Measurements from ENCODE around the gene GID8. TPM values are rescaled to one million over a fixed set of nuclear protein-coding genes. Genes with fewer than 3 reads are reported as not detected.

The GID8 gene
- total and polyA plus RNA-seq, 7 experiments from 2014 or later, result 19.6 to 48.0 (median 34.8) TPM

DNA sequence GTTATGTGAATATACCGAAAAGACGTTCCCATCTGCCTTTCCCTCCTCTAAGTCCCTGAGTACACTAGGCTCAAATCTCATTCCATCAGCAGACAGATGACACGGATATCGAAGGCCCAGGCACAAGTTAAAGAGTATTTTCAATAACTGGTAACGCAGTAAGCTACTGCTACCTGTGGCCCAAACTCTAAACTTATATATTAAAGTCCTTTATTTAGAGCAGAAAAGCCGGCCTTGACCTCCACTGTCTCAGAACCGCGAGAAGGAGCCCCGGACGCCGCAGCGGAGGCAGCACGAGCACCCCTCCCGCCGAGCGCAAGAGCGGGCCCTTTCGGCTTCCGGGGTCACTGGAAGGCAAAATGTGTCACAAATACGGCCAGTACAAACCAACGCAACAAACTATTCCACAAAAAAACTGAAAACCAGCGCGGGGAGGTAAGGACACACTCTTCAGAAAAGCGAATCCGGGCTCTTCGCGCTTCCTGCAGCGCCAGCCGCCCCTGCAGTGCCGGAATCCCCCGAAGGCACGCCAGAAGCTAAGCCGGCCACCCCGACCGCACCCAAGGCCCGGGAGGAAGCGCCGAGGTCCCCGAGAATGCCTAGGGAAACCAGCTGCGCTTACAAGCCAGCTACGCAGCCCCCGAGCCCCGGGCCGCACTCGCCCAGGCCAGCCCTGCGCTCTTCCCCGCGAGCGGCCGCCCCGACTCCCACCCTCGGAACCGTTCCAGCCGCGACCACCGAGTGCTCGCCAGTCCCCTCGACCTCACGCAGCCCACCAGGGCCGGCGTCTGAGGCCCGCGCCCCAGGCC, 12.3 kb upstream of the GID8 start:
- POLR2A ChIA-PET, result interaction anchor here (1.0 to 6.4 kb wide), 6 partner anchors 9 to 32 kb away, joined by 3 to 84 read pairs (median 20); partner anchors contain the start of gene GID8
- peaks cover 54 to 79% (median 72%) of the 10 kb centered on the region in 7 donors for H3K4me1 Mint-ChIP-seq
- H3K27me3 ChIP-seq (ENCODE audit: control insufficient read depth in 2 of 2, insufficient read depth in 2 of 2, low read length in 2 of 2), result no peaks in the 10 kb centered on the region
- H3K36me3 Mint-ChIP-seq, result peaks cover 0 to 8% (median 0%) of the 10 kb centered on the region in 5 donors
- H3K4me3 ChIP-seq (ENCODE audit: low read length), result peak overlapping the region; percentile 84
- DNase-seq, result peak in 7 of 9 donors; percentile 36 to 62 (median 49)
- CTCF ChIA-PET, result interaction anchor here (0.6 to 3.2 kb wide), 2 partner anchors 25 to 33 kb away, joined by 3 to 16 read pairs; no protein-coding TSS in a partner anchor
- H3K9me3 Mint-ChIP-seq, result peaks cover 0 to 2% (median 0%) of the 10 kb centered on the region in 11 donors
- no peaks in the 10 kb centered on the region for H3K9me3 ChIP-seq (ENCODE audit: control insufficient read depth in 2 of 3, low read length in 3 of 3)
- peak overlapping the region; percentile 89 to 96 (median 92) for H3K27ac Mint-ChIP-seq
- H3K27me3 Mint-ChIP-seq, result no peaks in the 10 kb centered on the region
- H3K27ac ChIP-seq (ENCODE audit: low read depth, low read length), result peak overlapping the region; percentile 95
- intact Hi-C loops (cut with micrococcal nuclease), result loop anchor here (1.0 to 10.0 kb wide), 9 partner anchors 12 to 623 kb away; partner anchors contain the start of genes TCFL5 (in 2 of the 2) and ADRM1 (in 1 of the 2)
- peak overlapping the region; percentile 91 to 99 (median 96) for H3K4me3 Mint-ChIP-seq
- peaks cover 62 to 66% of the 10 kb centered on the region in 2 donors for H3K4me1 ChIP-seq (ENCODE audit: control insufficient read depth in 2 of 2, insufficient read depth in 2 of 2, low read length in 2 of 2)
- peaks cover 0 to 5% (median 0%) of the 10 kb centered on the region in 3 experiments for H3K36me3 ChIP-seq (ENCODE audit: control insufficient read depth in 2 of 3, insufficient read depth in 3 of 3, low read length in 3 of 3)
- peak; percentile 30 for ATAC-seq

DNA sequence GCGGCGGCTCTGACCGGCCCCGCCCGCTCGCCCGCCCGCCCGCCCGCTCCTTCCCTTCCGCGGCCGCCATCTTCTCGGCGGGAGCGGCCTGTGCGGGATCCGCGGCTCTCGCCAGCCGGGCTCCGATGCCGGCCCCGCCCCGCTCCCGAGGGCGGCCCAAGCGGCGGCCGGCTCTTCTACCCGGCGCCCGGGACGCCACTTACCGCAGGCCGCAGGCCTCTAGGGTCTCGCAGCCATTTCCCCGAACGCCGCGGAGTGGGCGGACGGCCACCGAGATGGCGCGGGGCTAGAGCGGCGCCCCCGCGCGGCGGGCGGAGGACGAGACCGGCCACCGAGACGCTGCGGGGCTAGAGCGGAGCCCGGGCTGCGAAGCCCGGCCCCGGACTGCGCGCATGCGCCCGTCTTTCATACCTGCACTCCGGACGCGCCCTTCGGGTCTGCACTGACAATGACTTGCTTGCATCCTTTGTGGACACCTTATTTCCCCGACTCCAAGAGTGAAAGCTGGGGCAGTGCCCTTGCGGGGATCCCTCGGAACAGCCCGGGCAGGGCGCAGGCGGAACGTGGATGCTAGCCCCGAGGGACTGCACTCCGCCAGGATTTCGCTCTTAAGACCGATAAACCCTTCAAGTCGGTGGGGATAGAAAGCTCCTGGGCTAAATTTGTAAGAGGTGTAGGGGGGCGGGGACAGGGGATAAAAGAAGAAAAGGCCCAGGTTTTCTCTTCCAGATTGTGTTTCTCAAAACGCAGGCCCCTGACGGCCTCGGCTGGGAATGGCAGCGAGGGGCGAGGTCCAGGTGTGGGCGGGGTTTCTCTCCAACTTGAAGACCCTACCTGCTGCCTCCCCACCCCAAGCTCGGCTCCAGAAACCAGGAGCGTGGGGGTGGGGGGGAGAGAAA, 11.5 kb upstream of the GID8 start, which contains the start of gene DIDO1:
Gene DIDO1, minus strand, starts transcription at position 277 of the 899 bp plus-strand sequence.
- H3K4me1 Mint-ChIP-seq, result peaks cover 48 to 74% (median 69%) of the 10 kb centered on the region in 7 donors
- Histone ChIP-seq H3K27ac (ENCODE audit: low read depth, low read length) (peak within 1 kb of the TSS; percentile 95), H3K9me3 (ENCODE audit: control insufficient read depth in 2 of 3, low read length in 3 of 3) (no peaks in the 10 kb centered on the region), H3K36me3 (ENCODE audit: control insufficient read depth in 2 of 3, insufficient read depth in 3 of 3, low read length in 3 of 3) (peaks cover 0 to 5% (median 0%) of the 10 kb centered on the region in 3 experiments), H3K4me1 (ENCODE audit: control insufficient read depth in 2 of 2, insufficient read depth in 2 of 2, low read length in 2 of 2) (peaks cover 53 to 57% of the 10 kb centered on the region in 2 donors), H3K4me3 (ENCODE audit: low read length) (peak within 1 kb of the TSS; percentile 84), H3K27me3 (ENCODE audit: control insufficient read depth in 2 of 2, insufficient read depth in 2 of 2, low read length in 2 of 2) (no peaks in the 10 kb centered on the region)
- H3K9me3 Mint-ChIP-seq, result peaks cover 0 to 2% (median 0%) of the 10 kb centered on the region in 11 donors
- H3K27ac Mint-ChIP-seq, result peak within 1 kb of the TSS; percentile 90 to 96 (median 94)
- no peaks in the 10 kb centered on the region for H3K27me3 Mint-ChIP-seq
- ATAC-seq (peak; percentile 92), DNase-seq (peak; percentile 81 to 93 (median 89))
- peak within 1 kb of the TSS; percentile 94 to 99 (median 96) for H3K4me3 Mint-ChIP-seq
- H3K36me3 Mint-ChIP-seq, result peaks cover 0 to 7% (median 0%) of the 10 kb centered on the region in 5 donors
- ChIA-PET CTCF (interaction anchor here (0.6 to 3.2 kb wide), 6 partner anchors 9 to 33 kb away, joined by 3 to 16 read pairs (median 4); partner anchors contain the start of gene GID8), POLR2A (interaction anchor here (0.6 to 6.4 kb wide), 11 partner anchors 8 to 28 kb away, joined by 3 to 84 read pairs (median 17); partner anchors contain the start of genes GID8 and SLC17A9)
- intact Hi-C loops (cut with micrococcal nuclease), result loop anchor here (1.0 to 10.0 kb wide), 9 partner anchors 11 to 624 kb away; partner anchors contain the start of genes TCFL5 (in 2 of the 2) and ADRM1 (in 1 of the 2)

DNA sequence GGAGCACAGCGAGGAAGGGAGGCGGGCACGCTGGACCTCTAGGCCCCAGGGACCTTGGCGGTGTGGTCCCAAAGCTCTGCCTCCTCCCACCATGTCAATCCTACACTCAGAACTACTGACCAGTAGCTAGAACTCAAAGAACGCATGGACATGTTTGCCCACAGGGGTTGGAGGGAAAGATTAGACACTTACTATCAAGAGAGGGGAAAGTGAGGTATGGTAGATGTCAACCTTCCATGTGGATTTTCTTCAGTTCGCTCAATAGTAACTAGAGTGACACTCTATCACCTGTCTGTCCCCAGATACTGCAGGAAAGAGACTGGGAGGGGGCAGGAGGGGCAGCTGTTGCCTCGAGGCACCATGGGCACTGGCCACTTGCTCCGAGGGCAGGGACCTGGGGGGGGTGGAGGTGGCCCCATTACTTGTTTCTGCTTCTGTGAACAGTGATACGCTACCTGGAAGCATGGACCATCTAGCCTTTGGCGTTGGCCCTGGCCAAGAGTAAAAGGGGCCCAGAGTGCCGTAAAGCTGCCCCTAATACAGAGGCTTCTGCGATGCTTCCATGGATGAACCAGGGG, 10.7 kb upstream of the GID8 start:
- Mint-ChIP-seq H3K9me3 (peaks cover 0 to 2% (median 0%) of the 10 kb centered on the region in 11 donors), H3K4me3 (peak overlapping the region; percentile 86 to 99 (median 95)), H3K36me3 (peaks cover 0 to 7% (median 0%) of the 10 kb centered on the region in 5 donors), H3K27me3 (no peaks in the 10 kb centered on the region), H3K27ac (peak overlapping the region; percentile 81 to 96 (median 93)), H3K4me1 (peaks cover 46 to 76% (median 65%) of the 10 kb centered on the region in 7 donors)
- Histone ChIP-seq H3K4me3 (ENCODE audit: low read length) (no peak overlapping the region), H3K9me3 (ENCODE audit: control insufficient read depth in 2 of 3, low read length in 3 of 3) (no peaks in the 10 kb centered on the region), H3K27ac (ENCODE audit: low read depth, low read length) (peak overlapping the region; percentile 95), H3K4me1 (ENCODE audit: control insufficient read depth in 2 of 2, insufficient read depth in 2 of 2, low read length in 2 of 2) (peaks cover 49 to 54% of the 10 kb centered on the region in 2 donors), H3K36me3 (ENCODE audit: control insufficient read depth in 2 of 3, insufficient read depth in 3 of 3, low read length in 3 of 3) (peaks cover 0 to 5% (median 0%) of the 10 kb centered on the region in 3 experiments), H3K27me3 (ENCODE audit: control insufficient read depth in 2 of 2, insufficient read depth in 2 of 2, low read length in 2 of 2) (no peaks in the 10 kb centered on the region)
- no peak for ATAC-seq
- no peak for DNase-seq
- intact Hi-C loops (cut with micrococcal nuclease), result loop anchor here (2.0 to 10.0 kb wide), 6 partner anchors 35 to 624 kb away; partner anchors contain the start of genes TCFL5 (in 2 of the 2) and ADRM1 (in 1 of the 2)
- POLR2A ChIA-PET, result interaction anchor here (0.6 to 6.4 kb wide), 10 partner anchors 9 to 27 kb away, joined by 3 to 84 read pairs (median 13); partner anchors contain the start of genes GID8 and SLC17A9
- CTCF ChIA-PET, result interaction anchor here (0.6 to 3.2 kb wide), 5 partner anchors 8 to 26 kb away, joined by 3 to 16 read pairs (median 4); partner anchors contain the start of gene GID8

DNA sequence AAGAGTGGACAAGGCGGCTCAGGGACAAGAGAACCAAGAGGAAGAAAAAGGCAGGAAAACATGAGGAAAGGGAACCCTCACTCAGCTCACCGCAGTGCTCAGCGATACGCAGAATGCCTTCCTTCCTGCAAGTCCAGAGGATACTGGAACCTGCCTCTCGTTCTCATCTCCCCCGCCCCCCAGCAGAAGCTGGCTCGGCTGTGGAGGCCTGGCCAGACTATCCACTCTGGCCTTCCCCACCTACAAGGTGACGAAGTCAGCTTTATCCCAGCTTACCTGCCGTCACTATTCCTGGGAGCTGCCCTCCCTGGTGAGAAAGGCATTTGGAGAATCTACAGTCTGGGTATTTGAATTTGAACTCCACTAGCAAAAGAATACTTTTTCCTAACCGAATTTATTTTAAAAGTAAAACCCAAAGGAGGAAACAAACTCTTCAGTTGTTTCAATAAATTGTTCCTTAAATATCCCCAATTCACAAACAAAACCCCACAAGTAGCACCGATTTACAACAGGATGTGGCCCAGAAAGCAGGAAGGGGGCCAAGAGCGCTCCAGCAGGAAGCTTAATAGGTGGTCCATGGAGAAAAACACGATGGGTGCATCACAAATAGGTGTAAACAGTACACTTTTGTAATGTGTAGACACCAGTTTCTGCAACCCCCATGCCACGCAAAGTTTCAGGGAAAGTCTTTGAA, 9.6 kb upstream of the GID8 start:
- Mint-ChIP-seq H3K4me1 (peaks cover 40 to 77% (median 56%) of the 10 kb centered on the region in 7 donors), H3K9me3 (no peaks in the 10 kb centered on the region), H3K4me3 (peak overlapping the region; percentile 86 to 99 (median 95)), H3K27me3 (no peaks in the 10 kb centered on the region), H3K36me3 (peaks cover 0 to 5% (median 0%) of the 10 kb centered on the region in 5 donors), H3K27ac (peak overlapping the region; percentile 81 to 99 (median 93))
- Histone ChIP-seq H3K9me3 (ENCODE audit: control insufficient read depth in 2 of 3, low read length in 3 of 3) (no peaks in the 10 kb centered on the region), H3K27ac (ENCODE audit: low read depth, low read length) (peak overlapping the region; percentile 95), H3K36me3 (ENCODE audit: control insufficient read depth in 2 of 3, insufficient read depth in 3 of 3, low read length in 3 of 3) (peaks cover 0 to 5% (median 0%) of the 10 kb centered on the region in 3 experiments), H3K4me1 (ENCODE audit: control insufficient read depth in 2 of 2, insufficient read depth in 2 of 2, low read length in 2 of 2) (peaks cover 41 to 42% of the 10 kb centered on the region in 2 donors), H3K4me3 (ENCODE audit: low read length) (peak overlapping the region; percentile 62), H3K27me3 (ENCODE audit: control insufficient read depth in 2 of 2, insufficient read depth in 2 of 2, low read length in 2 of 2) (no peaks in the 10 kb centered on the region)
- ATAC-seq, result no peak
- ChIA-PET POLR2A (interaction anchor here (0.6 to 6.4 kb wide), 9 partner anchors 8 to 290 kb away, joined by 3 to 84 read pairs (median 9); partner anchors contain the start of genes GID8 and SLC17A9), CTCF (interaction anchor here (0.7 to 3.2 kb wide), 4 partner anchors 9 to 44 kb away, joined by 3 to 16 read pairs (median 9); partner anchors contain the start of gene GID8)
- intact Hi-C loops (cut with micrococcal nuclease), result loop anchor here (5.0 to 10.0 kb wide), 4 partner anchors 36 to 274 kb away; partner anchors contain the start of gene TCFL5 (in 2 of the 2)
- no peak for DNase-seq

DNA sequence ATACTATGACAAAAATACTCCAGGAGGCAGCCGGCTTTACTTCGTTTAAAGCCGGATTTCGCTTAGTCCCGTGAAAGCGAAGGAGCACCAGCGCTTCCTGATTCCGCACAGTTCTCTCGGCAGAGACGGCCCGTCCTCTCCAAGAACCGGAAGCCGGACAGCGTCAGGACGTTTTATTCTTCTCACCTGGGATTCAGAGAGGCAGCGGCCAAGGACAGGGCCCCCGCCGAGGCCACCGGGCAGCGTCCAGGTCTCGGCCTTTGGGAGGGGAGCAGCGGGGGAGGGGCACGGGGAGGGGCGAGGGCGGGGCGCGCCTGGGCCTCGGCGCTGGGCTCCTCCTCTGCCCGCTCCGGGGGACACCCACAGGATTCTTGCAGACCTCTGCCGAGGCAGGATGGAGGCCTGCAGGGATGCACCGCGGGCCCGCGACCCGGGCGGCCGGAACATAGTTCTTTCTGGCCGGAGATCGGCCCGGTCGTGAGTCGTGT, 8.9 kb upstream of the GID8 start:
- Mint-ChIP-seq H3K27ac (peak overlapping the region; percentile 81 to 99 (median 93)), H3K4me3 (peak overlapping the region; percentile 86 to 99 (median 95)), H3K4me1 (peaks cover 34 to 71% (median 49%) of the 10 kb centered on the region in 7 donors), H3K27me3 (no peaks in the 10 kb centered on the region), H3K36me3 (peaks cover 0 to 5% (median 0%) of the 10 kb centered on the region in 5 donors), H3K9me3 (no peaks in the 10 kb centered on the region)
- no peaks in the 10 kb centered on the region for H3K27me3 ChIP-seq (ENCODE audit: control insufficient read depth in 2 of 2, insufficient read depth in 2 of 2, low read length in 2 of 2)
- peaks cover 35 to 39% of the 10 kb centered on the region in 2 donors for H3K4me1 ChIP-seq (ENCODE audit: control insufficient read depth in 2 of 2, insufficient read depth in 2 of 2, low read length in 2 of 2)
- H3K9me3 ChIP-seq (ENCODE audit: control insufficient read depth in 2 of 3, low read length in 3 of 3), result no peaks in the 10 kb centered on the region
- ChIA-PET POLR2A (interaction anchor here (0.6 to 6.4 kb wide), 7 partner anchors 8 to 97 kb away, joined by 3 to 84 read pairs (median 3); partner anchors contain the start of genes GID8 and SLC17A9), CTCF (interaction anchor here (0.9 to 3.2 kb wide), 2 partner anchors 21 to 28 kb away, joined by 3 to 16 read pairs; no protein-coding TSS in a partner anchor)
- peak; percentile 57 for ATAC-seq
- peak overlapping the region; percentile 62 for H3K4me3 ChIP-seq (ENCODE audit: low read length)
- peak overlapping the region; percentile 95 for H3K27ac ChIP-seq (ENCODE audit: low read depth, low read length)
- peak in 7 of 9 donors; percentile 26 to 67 (median 36) for DNase-seq
- intact Hi-C loops (cut with micrococcal nuclease), result loop anchor here (1.0 to 10.0 kb wide), 5 partner anchors 8 to 274 kb away; partner anchors contain the start of gene TCFL5 (in 2 of the 2)
- peaks cover 0 to 5% (median 0%) of the 10 kb centered on the region in 3 experiments for H3K36me3 ChIP-seq (ENCODE audit: control insufficient read depth in 2 of 3, insufficient read depth in 3 of 3, low read length in 3 of 3)
